Sigmoid colon (tissue), 7 donors: Measurements from ENCODE around the gene LAPTM5. TPM values are rescaled to one million over a fixed set of nuclear protein-coding genes. Genes with fewer than 3 reads are reported as not detected.

Source experiments
- DNase-seq: peaks from one replicate; pipeline ENCODE4 v3.0.0-alpha.2; 2019
- H3K27ac ChIP-seq, 4 donors: fragments of 200-600 bp; sonication (generic); one replicate each; pipeline ENCODE4 v1.5.1; 2016 to 2019; ENCODE audit warnings: mild to moderate bottlenecking in 1 of 4
- H3K27me3 ChIP-seq, 3 donors: fragments of 200-600 bp; sonication (generic); one replicate each; pipeline ENCODE4 v1.5.1; 2019; ENCODE audit warnings: mild to moderate bottlenecking in 1 of 3
- H3K36me3 ChIP-seq, 4 donors: fragments of 200-600 bp; sonication (generic); one replicate each; pipeline ENCODE4 v1.5.1; 2016 to 2019
- H3K4me1 ChIP-seq, 4 donors: fragments of 200-600 bp; sonication (generic); one replicate each; pipeline ENCODE4 v1.5.1; 2017 to 2019
- H3K4me3 ChIP-seq, 4 donors: fragments of 200-600 bp; sonication (generic); one replicate each; pipeline ENCODE4 v1.5.1; 2017 to 2019; ENCODE audit warnings: mild to moderate bottlenecking in 2 of 4, moderate library complexity in 1 of 4
- H3K9me3 ChIP-seq, 4 donors: fragments of 200-600 bp in 3 of 4; sonication (generic) in 3 of 4; one replicate each; pipeline versions ENCODE4 v1.5.1 to v1.6.1; 2013 to 2019
- CTCF ChIP-seq, 4 experiments: fragments of 450-650 bp in 3 of 4; fragments of 200-600 bp in 1 of 4; IDR thresholded peaks; one replicate each; pipeline ENCODE4 v1.5.1; 2016 to 2019; ENCODE audit warnings: antibody characterized with exemption in 4 of 4, mild to moderate bottlenecking in 3 of 4, moderate library complexity in 2 of 4
- EP300 ChIP-seq, 4 donors: sonication (generic); formaldehyde crosslinking; IDR thresholded peaks; one replicate each; pipeline ENCODE4 v1.6.1; 2017; ENCODE audit warnings: antibody characterized with exemption in 4 of 4
- POLR2A ChIP-seq, 2 donors: fragments of 450-650 bp; IDR thresholded peaks; one replicate each; pipeline ENCODE4 v1.6.1; 2016; ENCODE audit warnings: antibody characterized with exemption in 2 of 2, mild to moderate bottlenecking in 2 of 2, moderate library complexity in 2 of 2
- POLR2AphosphoS5 ChIP-seq, 4 donors: sonication (generic); formaldehyde crosslinking; IDR thresholded peaks; one replicate each; pipeline ENCODE4 v1.6.1; 2017; ENCODE audit warnings: antibody characterized with exemption in 4 of 4
- WGBS, 2 donors: extraction: QIAGEN DNeasy Blood & Tissue Kit; methylation state at CpG; one replicate each; pipeline ENCODE4 v1.1.7; 2013; 5-methylcytosine and 5-hydroxymethylcytosine counted together
- intact Hi-C: fragments of 100-400 bp; cut with DNase I; formaldehyde crosslinking; loops from one replicate; pipeline ENCODE4 v1.15.1; 2023
- polyA plus RNA-seq, 3 donors: library from polyadenylated mRNA; stranded (reverse); fragments of 200-250 nt; gene quantifications; one replicate each; pipeline ENCODE4 v1.2.3, GENCODE V29; 2013
- total RNA-seq, 4 donors: library from RNA; depleted of rRNA; stranded (reverse); fragments of >200 nt; gene quantifications; one replicate each; pipeline ENCODE4 v1.1.0, GENCODE V29; 2016
- donor health status: healthy with polysubstance abuse.
- donor health status: Bipolar disorder and iron deficiency.
- donor health status: healthy.

The LAPTM5 gene
- total and polyA plus RNA-seq, 7 donors: 30.2 to 219 (median 47.4) TPM

- TF ChIP-seq CTCF (IDR thresholded peaks at IDR 0.05) (no peak), POLR2AphosphoS5 (IDR thresholded peaks at IDR 0.05) (no peak), POLR2A (IDR thresholded peaks at IDR 0.05) (no peak), EP300 (IDR thresholded peaks at IDR 0.05) (no peak)
- no peaks in the 10 kb centered on the region for H3K9me3 ChIP-seq
- no peaks in the 10 kb centered on the region for H3K36me3 ChIP-seq
- no peaks in the 10 kb centered on the region for H3K27me3 ChIP-seq
- no peak for DNase-seq
- H3K4me3 ChIP-seq: no peak overlapping the region
- 68 to 83% methylated on average over 6 of the region's 6 CpGs for WGBS, 2 donors
- H3K27ac ChIP-seq: no peak overlapping the region
- intact Hi-C loops: loop anchor here (1.0 kb wide), 1 partner anchor 60 kb away; no protein-coding TSS in a partner anchor
- peaks cover 0 to 7% (median 0%) of the 10 kb centered on the region in 4 donors for H3K4me1 ChIP-seq
Measured at GRCh38 chr1:30778979-30779293, 21.4 kb upstream of the LAPTM5 start.

- intact Hi-C loops: no loop called here
Measured at GRCh38 chr1:30778154-30778978, 20.8 kb upstream of the LAPTM5 start.

GRCh38 chr1:30777904-30778153 lies 20.3 kb upstream of the LAPTM5 start:
- DNase-seq: no peak
- Histone ChIP-seq H3K27ac (no peak overlapping the region), H3K27me3 (no peaks in the 10 kb centered on the region), H3K4me1 (peaks cover 0 to 5% (median 0%) of the 10 kb centered on the region in 4 donors), H3K36me3 (no peaks in the 10 kb centered on the region), H3K9me3 (no peaks in the 10 kb centered on the region), H3K4me3 (no peak overlapping the region)
- TF ChIP-seq EP300 (IDR thresholded peaks at IDR 0.05): no peak
- TF ChIP-seq POLR2AphosphoS5 (IDR thresholded peaks at IDR 0.05): no peak
- TF ChIP-seq POLR2A (IDR thresholded peaks at IDR 0.05): no peak
- no peak for TF ChIP-seq CTCF (IDR thresholded peaks at IDR 0.05)
- intact Hi-C loops: no loop called here
- WGBS, 2 donors: 56 to 74% methylated on average over 4 of the region's 4 CpGs

More at GRCh38 chr1:30778154-30778978, 20.8 kb upstream of the LAPTM5 start:
- H3K9me3 ChIP-seq: no peaks in the 10 kb centered on the region
- no peaks in the 10 kb centered on the region for H3K27me3 ChIP-seq
- no peaks in the 10 kb centered on the region for H3K36me3 ChIP-seq
- no peak overlapping the region for H3K27ac ChIP-seq
- TF ChIP-seq CTCF (IDR thresholded peaks at IDR 0.05): no peak
- TF ChIP-seq POLR2A (IDR thresholded peaks at IDR 0.05): no peak
- TF ChIP-seq EP300 (IDR thresholded peaks at IDR 0.05): no peak
- no peak for TF ChIP-seq POLR2AphosphoS5 (IDR thresholded peaks at IDR 0.05)
- DNase-seq: no peak
- H3K4me1 ChIP-seq: peaks cover 0 to 7% (median 0%) of the 10 kb centered on the region in 4 donors
- WGBS, 2 donors: 48 to 69% methylated on average over 11 of the region's 11 CpGs
- no peak overlapping the region for H3K4me3 ChIP-seq

- no peak overlapping the region for H3K27ac ChIP-seq
- no peak overlapping the region for H3K4me3 ChIP-seq
- no peaks in the 10 kb centered on the region for H3K9me3 ChIP-seq
- no peaks in the 10 kb centered on the region for H3K36me3 ChIP-seq
- 89 to 92% methylated on average over 23 of the region's 23 CpGs for WGBS, 2 donors
- intact Hi-C loops: no loop called here
- no peak for TF ChIP-seq CTCF (IDR thresholded peaks at IDR 0.05)
- TF ChIP-seq POLR2A (IDR thresholded peaks at IDR 0.05): no peak
- no peak for TF ChIP-seq EP300 (IDR thresholded peaks at IDR 0.05)
- TF ChIP-seq POLR2AphosphoS5 (IDR thresholded peaks at IDR 0.05): no peak
- H3K4me1 ChIP-seq: no peaks in the 10 kb centered on the region
- no peaks in the 10 kb centered on the region for H3K27me3 ChIP-seq
- no peak for DNase-seq
Measured at GRCh38 chr1:30777060-30777903, 19.7 kb upstream of the LAPTM5 start.
